Duodenal mucosa (tissue), 2 donors: ENCODE results near the gene KLHDC7A.

Source experiments
- H3K27ac ChIP-seq: one replicate; pipeline ENCODE4 v1.7.0; 2013; ENCODE audit warnings: low read depth, low read length
- H3K27me3 ChIP-seq, 2 donors: one replicate each; pipeline ENCODE4 v1.7.0; 2013; ENCODE audit warnings: low read length in 2 of 2, control low read depth in 1 of 2; ENCODE audit not compliant: insufficient read depth in 2 of 2, control insufficient read depth in 1 of 2
- H3K36me3 ChIP-seq, 2 donors: one replicate each; pipeline ENCODE4 v1.7.0; 2013; ENCODE audit warnings: low read length in 2 of 2, control low read depth in 1 of 2; ENCODE audit not compliant: insufficient read depth in 2 of 2, control insufficient read depth in 1 of 2
- H3K4me1 ChIP-seq, 2 donors: one replicate each; pipeline ENCODE4 v1.7.0; 2013; ENCODE audit warnings: low read length in 2 of 2, control low read depth in 1 of 2; ENCODE audit not compliant: insufficient read depth in 2 of 2, control insufficient read depth in 1 of 2
- H3K4me3 ChIP-seq, 2 donors: one replicate each; pipeline ENCODE4 v1.7.0; 2013; ENCODE audit warnings: low read length in 2 of 2, low read depth in 1 of 2
- H3K9ac ChIP-seq, 2 donors: one replicate each; pipeline ENCODE4 v1.7.0; 2013; ENCODE audit warnings: low read length in 2 of 2, low read depth in 1 of 2
- H3K9me3 ChIP-seq, 2 donors: one replicate each; pipeline ENCODE4 v1.7.0; 2013; ENCODE audit warnings: low read length in 2 of 2, control low read depth in 1 of 2; ENCODE audit not compliant: control insufficient read depth in 1 of 2

KLHDC7A gene

DNA sequence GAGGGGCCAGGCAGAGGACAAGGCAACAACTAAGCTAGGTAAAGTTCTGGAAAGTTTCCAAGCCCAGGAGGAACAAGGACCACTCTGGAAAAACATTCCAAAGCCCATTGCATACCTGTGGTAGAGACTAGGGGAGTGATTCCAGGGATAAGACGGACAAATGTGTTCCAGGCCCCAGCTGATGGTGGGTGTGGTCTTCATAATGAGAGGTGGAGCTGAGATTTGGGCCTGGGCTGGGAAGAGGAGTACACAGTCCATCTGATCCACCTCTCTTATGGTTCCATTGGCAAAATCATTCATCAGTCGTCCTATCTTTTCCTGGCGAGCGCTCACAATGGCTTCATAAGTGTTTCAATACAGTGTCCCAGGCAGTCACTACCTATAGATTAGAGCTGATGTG is 4.5 kb downstream of the KLHDC7A start:
- Histone ChIP-seq H3K4me1 (peaks cover 8 to 15% of the 10 kb centered on the region in 2 donors), H3K27ac (no peak overlapping the region), H3K36me3 (no peaks in the 10 kb centered on the region), H3K4me3 (no peak overlapping the region), H3K9ac (no peak overlapping the region), H3K9me3 (no peaks in the 10 kb centered on the region), H3K27me3 (peaks cover 0 to 4% of the 10 kb centered on the region in 2 donors)

DNA sequence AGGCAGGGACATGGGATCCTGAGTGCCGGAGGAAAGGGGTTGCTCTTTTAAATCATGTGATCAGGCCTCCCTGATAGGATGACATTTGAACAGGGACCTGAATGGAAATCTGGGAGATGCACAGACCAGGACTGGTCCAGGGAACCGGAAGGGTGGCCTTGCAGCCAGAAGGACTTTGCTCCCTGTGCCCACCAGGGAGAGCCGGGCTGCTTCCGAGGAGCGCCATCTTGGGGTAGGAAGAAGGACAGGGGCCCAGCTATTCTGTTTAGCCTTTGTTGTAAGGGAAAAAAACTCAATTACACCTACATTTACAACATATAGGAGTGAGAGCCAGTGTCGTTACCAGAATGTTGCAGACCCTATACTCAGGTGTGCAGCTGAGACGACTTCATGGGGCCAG is 5.5 kb downstream of the KLHDC7A start:
- Histone ChIP-seq H3K36me3 (no peaks in the 10 kb centered on the region), H3K4me3 (no peak overlapping the region), H3K27me3 (peaks cover 0 to 4% of the 10 kb centered on the region in 2 donors)

DNA sequence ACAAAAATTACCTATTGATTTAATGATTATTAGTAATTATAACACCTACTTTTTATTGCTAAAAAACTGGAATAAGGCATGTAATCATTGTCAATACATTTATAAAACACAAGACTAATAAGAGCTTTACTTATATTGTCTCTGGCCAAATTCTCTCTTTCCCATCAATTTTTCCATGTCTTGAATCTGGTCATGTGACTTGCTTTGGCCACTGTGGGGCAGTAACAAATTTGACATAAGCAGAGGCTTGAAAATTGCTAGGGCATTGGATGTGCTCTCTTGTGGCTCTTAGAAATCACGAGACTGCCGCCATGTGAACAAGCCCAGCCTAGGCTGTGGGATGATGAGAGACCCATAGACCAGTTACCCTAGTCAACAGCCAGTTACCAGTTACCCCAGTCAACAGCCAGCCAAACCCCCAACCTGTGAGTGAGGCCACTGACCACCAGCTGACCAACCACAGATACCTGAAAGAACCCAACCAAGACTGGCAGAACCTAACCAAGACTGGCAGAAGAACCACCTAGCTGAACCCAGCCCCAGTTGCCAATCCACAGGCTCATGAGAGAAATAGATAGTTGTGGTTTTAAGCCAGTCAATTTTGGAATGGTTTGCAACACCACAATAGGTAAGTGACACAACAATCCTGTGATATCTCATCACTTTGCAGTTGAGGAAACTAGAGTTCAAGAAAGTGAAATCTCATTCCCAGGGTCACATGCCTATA is 8.8 kb downstream of the KLHDC7A start:
- Histone ChIP-seq H3K27me3 (no peaks in the 10 kb centered on the region), H3K9me3 (no peaks in the 10 kb centered on the region), H3K36me3 (no peaks in the 10 kb centered on the region), H3K27ac (no peak overlapping the region), H3K4me3 (no peak overlapping the region), H3K9ac (no peak overlapping the region), H3K4me1 (no peaks in the 10 kb centered on the region)

More for the DNA sequence above, 5.5 kb downstream of the KLHDC7A start:
- Histone ChIP-seq H3K27ac (no peak overlapping the region), H3K4me1 (peaks cover 0 to 7% of the 10 kb centered on the region in 2 donors), H3K9me3 (no peaks in the 10 kb centered on the region), H3K9ac (no peak overlapping the region)

GRCh38 chr1:18491168-18491567 is 10.4 kb downstream of the KLHDC7A start:
- Histone ChIP-seq H3K9me3 (no peaks in the 10 kb centered on the region), H3K27ac (no peak overlapping the region), H3K9ac (no peak overlapping the region), H3K36me3 (no peaks in the 10 kb centered on the region), H3K4me3 (no peak overlapping the region), H3K27me3 (no peaks in the 10 kb centered on the region), H3K4me1 (no peaks in the 10 kb centered on the region)

DNA sequence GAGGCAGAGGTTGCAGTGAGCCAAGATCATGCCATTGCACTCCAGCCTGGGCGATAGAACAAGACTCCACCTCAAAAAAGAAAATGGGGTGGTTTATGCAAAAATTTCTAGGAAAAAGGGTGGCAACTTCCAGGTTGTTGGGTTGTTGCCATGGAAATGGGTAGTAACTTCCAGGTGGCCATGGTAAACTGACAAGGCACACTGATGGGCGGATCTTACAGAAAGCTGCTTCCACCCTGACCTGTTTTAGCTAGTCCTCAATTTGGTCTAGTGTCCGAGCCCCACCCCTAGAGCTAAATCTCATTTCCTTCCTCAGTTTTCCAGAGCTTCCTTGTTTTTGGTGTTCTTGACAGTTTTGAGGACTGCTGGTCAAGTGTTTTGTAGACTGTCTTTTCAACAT is 13.6 kb downstream of the KLHDC7A start:
- Histone ChIP-seq H3K9me3 (no peaks in the 10 kb centered on the region), H3K36me3 (no peaks in the 10 kb centered on the region), H3K27me3 (peaks cover 0 to 5% of the 10 kb centered on the region in 2 donors), H3K4me3 (no peak overlapping the region), H3K4me1 (no peaks in the 10 kb centered on the region), H3K27ac (no peak overlapping the region), H3K9ac (no peak overlapping the region)

DNA sequence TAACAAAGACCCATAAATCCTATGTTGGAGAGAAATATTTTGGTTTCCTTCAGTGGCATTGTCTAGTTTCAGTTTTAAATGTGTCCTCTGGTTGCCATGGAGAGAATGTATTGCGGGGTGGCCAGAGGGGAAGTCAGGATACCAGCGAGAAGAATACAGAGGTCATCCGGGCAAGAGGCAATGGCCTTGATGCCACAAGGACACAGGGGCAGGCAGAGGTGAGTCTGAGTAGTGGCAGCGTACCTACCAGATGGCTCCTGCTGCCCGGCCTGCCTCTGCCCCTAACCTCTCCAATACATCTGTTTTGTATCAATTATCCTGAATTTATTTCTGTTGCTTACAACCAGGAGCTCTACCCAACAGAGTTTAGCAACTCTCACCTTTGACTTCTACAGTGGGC is 14.9 kb downstream of the KLHDC7A start:
- H3K36me3 ChIP-seq, result no peaks in the 10 kb centered on the region
- H3K4me3 ChIP-seq, result no peak overlapping the region
- no peak overlapping the region for H3K27ac ChIP-seq
- H3K4me1 ChIP-seq, result no peaks in the 10 kb centered on the region
- H3K9ac ChIP-seq, result no peak overlapping the region
- no peaks in the 10 kb centered on the region for H3K9me3 ChIP-seq
- H3K27me3 ChIP-seq, result peaks cover 0 to 9% of the 10 kb centered on the region in 2 donors

DNA sequence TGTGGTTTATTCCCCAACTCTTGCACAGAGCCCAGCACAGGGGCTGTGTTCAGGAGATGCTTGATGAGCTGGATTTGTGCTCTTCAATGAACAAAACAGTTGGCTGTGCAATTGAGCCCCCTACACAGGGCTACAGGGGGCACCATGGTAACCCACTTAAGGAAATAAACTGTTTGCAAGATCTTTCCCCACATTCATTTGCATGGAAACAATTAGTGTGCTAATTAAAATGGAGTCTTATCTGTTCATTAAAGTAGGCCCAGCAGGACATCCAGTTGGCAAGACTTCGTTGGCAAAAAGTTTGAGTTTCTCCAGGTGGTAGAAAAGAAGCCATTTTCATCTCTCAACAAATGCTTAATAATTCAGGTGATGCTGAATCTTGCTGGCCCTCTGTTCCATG is 15.3 kb downstream of the KLHDC7A start:
- Histone ChIP-seq H3K9ac (no peak overlapping the region), H3K9me3 (no peaks in the 10 kb centered on the region), H3K27me3 (peaks cover 0 to 9% of the 10 kb centered on the region in 2 donors), H3K27ac (no peak overlapping the region), H3K4me3 (no peak overlapping the region), H3K4me1 (no peaks in the 10 kb centered on the region), H3K36me3 (no peaks in the 10 kb centered on the region)

GRCh38 chr1:18496497-18497235 is 15.9 kb downstream of the KLHDC7A start:
- no peaks in the 10 kb centered on the region for H3K36me3 ChIP-seq
- H3K9ac ChIP-seq, result no peak overlapping the region
- no peak overlapping the region for H3K27ac ChIP-seq
- H3K27me3 ChIP-seq, result peaks cover 0 to 9% of the 10 kb centered on the region in 2 donors
- H3K4me3 ChIP-seq, result no peak overlapping the region
- no peaks in the 10 kb centered on the region for H3K9me3 ChIP-seq
- H3K4me1 ChIP-seq, result no peaks in the 10 kb centered on the region

DNA sequence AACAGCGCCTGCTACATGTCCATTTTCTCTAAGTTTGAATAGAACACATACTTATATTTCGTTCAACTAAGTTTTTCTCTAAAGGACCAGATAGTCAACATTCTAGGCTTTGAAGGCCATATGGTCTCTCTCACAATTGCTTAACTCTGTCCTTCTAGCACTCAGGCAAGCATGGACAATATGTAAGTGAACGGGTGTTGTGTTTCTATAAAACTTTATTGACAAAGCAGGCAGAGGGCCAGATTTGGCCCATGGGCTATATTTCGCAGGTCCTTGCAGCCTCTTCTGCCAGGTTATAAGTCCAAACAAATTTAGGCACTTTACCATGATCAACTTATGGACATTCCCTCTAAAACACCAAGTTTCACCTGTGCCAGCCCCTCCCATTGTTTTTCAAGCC is 21.1 kb downstream of the KLHDC7A start:
- H3K9me3 ChIP-seq, result no peaks in the 10 kb centered on the region
- no peak overlapping the region for H3K27ac ChIP-seq
- H3K4me1 ChIP-seq, result no peaks in the 10 kb centered on the region
- H3K9ac ChIP-seq, result no peak overlapping the region
- H3K36me3 ChIP-seq, result no peaks in the 10 kb centered on the region
- H3K4me3 ChIP-seq, result no peak overlapping the region
- H3K27me3 ChIP-seq, result peaks cover 3 to 9% of the 10 kb centered on the region in 2 donors

DNA sequence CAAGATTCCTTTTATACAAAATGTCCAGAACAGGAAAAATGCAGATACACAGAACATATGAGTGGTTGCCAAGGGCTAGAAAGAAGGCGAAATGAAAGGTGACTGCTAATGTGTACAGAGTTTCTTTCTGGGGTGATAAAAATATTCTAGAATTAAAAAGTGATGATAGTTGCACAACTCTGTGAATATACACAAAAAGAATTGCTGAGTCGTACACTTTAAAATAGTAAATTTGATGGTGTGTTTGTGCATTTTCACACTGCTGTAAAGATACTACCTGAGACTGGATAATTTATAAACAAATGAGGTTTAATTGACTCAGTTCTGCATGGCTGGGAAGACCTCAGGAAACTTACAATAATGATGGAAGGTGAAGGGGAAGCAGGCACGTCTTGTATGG is 23.9 kb downstream of the KLHDC7A start:
- Histone ChIP-seq H3K4me1 (no peaks in the 10 kb centered on the region), H3K9me3 (peaks cover 3% of the 10 kb centered on the region in 2 donors), H3K9ac (no peak overlapping the region), H3K27ac (no peak overlapping the region), H3K27me3 (peaks cover 2 to 3% of the 10 kb centered on the region in 2 donors), H3K4me3 (no peak overlapping the region), H3K36me3 (no peaks in the 10 kb centered on the region)
